NCI-H82 treated with DMSO at 0.1 percent for 48 hours (cell line): ENCODE data around the gene SLIT1.

ENCODE experiments used
- DNase-seq: peaks from one replicate; lab custom pipeline; 2025; ENCODE audit not compliant: unreplicated experiment; lab: John Stamatoyannopoulos, UW

Gene SLIT1

DNA sequence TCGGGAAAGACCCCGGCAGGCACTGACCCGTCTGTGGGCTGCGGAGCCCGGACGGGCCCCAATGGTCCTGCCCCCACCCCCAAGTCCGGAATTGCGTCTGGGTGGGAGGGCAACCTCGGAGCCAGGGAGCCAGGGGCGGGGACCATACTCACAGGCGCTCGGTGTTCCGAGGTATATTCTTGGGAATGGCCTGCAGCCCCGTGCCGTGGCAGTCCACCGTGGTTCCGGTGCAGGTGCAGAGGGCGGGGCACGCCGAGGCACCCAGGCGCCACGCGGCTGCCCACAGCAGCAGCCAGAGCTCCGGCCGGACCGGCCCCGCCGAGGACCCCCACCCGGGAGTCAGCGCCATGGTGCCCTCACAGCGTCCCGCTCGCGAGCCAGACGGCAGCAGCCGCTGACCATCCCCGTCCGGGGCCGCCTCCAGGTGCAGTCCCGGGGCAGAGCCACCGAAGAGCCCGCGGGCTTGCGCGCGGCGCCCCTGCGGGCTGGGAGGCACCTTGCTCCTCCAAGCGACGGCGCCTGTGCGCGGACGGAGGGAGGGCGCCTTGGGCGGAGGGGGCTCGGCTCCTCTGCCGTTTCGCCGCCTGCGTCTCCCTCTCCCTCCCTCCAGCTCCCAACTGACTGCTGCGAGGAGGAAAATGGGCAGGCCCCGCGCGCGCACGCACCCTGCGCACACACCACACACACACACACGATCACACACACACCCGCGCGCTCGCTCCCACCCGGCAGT is at the start of gene SLIT1:
SLIT1 (minus strand) TSS at position 634 of the 733 bp plus-strand sequence; CDS start at position 349, 285 bp downstream.
- peak; percentile 56 for DNase-seq

DNA sequence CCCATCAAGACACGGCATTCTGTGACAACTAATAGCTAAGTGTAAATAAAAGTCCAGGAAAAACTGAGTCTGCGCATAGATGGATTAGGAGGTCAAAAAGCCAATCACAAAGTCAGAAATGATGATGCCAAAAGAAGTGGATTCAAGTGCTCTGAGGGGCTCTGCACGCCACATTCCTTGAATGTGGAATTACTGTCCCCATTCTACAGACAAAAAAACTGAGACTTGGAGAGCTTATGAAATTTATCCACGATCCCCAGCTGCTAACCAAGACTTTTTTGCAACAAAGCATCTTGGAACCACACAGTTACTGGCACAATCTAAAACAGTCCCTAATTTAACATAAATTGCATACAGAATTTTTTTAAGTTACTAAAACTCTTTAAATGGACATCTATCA is 49.6 kb upstream of the SLIT1 start:
- no peak for DNase-seq

DNA sequence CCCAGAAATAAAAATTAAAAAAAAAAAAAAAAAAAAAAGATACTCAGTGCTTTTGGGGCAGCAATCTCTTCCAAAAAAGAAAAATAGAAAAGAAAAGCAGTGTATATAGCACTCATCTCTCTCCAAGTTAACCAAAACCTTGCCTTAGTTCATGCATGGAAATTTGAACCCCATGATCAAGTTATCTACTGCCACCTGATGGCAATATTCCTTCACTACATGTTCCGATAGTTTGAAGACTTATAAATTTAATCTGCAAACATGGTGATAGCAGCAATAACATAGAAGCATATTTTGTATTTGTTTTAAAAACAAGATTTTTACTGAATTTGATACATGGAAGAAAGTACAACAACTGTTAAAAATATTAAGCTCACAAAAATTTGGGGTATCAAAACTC is 48.6 kb upstream of the SLIT1 start:
- DNase-seq = peak; percentile 10

DNA sequence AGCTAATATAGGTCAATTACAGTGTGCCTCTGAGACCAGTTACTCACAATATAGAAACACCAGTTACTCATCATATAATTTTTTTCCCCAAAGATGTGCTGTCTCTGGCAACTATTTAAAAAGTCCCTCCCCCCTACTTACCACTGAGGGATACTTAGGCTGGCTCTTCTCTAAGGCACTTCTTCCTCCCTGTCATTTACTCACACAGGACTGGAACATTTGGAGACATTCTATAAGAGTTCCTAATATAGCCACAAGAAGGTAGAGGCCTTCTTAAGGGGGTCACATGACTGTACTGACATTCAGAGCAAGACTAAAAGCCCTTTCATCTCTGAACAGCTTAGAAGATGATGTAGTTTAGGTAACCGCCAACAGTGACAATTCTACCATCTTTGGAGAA is 44.4 kb upstream of the SLIT1 start:
- no peak for DNase-seq

DNA sequence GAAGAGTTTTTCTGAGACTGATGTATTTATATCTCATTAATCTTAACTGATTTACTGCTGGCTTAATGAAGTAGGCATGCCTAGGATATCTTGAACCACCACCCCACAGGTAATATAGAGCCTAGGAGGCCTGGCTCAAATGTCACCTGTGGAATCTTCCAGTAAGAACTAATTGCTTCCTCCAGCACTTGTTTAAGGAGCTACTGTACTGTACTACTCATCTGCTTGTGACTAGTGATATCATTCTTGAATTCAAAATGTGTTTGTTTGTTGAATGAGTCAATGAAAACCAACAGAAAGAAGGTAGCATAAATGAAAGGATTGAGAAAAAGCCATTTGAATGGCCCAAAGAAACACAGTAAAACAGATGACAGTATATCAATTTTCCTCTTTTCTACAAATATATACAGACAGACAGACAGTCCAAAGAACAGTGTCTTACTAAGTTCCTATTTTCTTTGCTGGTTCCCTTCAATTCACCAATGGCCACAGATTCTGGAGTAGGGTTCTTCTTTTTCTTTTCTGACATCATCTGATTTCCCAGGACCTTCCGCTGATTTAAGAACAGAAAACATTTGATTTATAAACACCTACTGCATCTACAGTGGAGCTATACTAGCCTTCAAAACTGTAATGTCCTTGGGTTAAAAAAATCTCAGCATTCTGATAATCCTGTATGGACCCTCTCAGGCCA is 43.7 kb upstream of the SLIT1 start:
- DNase-seq = no peak

DNA sequence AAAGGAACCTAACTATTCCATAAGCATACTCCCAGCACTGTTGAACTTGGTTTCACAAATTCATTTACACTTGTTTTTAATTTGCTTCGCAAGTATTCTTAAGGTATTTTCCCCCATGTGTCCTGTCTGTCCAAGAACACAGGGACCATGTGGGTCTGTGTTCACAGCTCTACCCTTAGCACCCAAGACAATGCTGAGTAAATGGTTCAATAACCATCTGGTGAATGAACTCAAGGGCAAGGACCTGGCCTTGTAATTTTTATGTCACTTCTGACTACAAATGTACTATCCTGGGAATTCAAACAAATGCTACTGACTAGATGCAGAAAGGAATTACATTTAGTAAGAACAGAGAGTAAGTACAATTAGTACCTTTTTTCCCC is 43.0 kb upstream of the SLIT1 start:
- DNase-seq = no peak

DNA sequence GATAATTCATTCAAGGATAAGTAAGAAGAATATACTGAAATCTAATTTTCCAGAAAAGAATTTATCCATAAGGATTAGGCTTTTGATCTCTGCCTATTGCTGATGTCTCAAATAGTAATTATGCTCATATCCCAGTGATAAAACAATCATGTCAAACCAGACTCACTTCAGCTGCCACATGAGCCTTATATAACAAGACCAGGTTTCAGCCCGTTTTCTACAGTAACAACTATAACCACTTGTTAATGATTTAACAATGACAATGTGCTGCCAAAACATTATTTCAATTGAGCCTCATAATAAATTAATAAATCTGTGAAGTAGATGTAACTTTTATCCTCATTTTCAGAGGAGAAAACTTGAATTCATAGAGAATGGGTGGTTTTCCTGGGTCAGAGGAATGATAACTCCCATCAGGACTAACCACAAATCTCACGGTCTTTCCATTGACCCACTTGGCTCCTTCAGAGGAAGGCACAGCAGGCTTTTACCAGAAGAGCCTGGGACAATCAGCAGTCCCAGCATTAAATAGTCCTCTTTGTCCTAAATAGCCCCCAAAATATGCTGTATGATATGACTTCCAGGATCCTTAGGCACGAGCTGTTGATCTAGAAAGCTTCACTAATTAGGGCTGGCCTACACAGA is 42.5 kb upstream of the SLIT1 start:
- DNase-seq = no peak

DNA sequence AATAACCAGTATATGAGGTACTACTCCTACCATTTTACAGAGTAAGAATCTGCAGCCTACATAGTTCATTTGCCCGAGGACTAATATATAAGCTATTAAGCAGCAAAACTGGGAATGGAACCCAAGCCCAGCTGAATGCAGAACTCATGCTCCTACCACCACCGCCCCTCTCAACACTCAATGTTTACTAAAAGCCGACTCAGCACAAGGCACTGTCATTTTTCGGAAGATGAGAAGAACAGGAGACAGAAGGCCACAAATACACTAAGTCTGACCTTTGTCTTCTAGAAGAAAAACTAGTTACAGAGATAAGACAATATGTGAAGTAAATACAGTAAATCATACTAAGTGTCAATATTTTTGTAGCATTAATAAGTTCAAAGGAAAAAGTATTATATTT is 40.6 kb upstream of the SLIT1 start:
- DNase-seq = no peak

DNA sequence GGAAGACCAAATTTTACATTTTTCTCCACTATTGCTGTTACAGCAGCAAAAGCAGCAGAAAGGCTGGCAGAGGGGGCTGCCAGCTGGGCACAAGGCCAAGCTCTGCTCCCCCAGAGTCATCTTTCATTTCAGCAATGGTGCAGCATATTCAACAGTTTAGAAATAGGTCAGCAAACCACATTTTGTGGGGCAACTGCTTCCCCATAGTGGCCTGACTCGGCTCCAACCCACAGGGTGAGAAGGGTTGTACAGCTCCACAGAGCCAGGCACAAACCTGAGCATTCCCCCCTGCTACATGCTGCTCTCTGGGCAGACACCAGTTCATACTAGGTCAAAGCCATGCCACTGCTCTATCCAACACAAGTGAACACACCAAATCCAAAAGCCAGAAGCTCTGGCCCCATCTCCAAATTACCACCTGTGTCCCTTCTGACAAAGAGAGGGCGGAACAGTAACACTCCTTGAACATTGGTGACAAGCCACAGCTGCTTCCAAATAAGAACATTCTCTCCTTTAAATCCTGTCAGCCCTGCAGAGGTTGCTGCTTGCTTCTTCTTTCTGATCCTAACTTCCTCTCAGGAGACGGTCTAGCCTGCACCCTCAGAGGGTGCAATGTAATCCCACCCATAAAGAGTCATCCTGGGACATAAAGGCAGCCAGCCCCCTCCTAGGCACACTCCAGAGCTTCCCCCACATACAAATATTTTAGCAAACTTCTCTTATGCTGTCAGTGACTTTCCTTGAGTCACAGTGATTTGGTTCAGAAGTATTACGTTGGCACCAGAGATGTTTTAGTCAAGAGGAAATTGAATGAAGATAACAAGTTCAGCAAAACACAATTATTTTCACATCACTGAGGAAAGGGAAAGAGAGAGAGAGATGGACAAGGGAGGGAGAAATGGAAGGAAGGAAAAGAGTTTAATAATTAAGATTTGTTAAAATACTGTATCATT is 39.0 kb upstream of the SLIT1 start:
- no peak for DNase-seq

DNA sequence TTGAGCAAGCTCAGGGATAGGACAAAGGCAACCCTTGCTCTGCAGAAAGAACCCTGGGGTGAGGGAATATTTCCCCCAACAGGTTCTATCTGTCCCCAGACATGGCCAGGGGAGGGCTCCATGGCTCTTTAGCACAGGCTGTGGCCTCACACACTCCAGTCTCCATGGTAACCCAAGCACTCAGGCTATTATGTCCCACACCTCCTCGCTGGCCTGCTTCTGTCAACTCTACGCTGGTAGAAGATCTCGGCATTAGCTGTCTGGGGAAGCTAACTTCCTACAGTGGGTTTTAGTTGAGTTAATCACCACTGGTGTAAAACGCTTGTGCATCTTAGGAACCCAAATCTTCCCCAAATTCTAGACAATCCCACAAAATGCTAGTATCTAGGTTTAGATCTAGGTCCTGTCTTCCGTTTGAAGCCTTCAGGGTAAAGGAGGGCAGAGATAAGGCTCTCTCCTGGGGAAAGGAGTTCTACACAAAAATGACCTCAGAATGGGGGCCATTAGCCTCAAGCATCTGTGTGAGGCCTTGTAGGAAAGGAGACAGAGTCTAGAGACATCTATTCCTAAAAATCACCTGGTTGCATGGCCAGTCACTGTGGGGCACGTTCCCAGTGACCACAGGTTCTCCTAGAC is 36.7 kb upstream of the SLIT1 start:
- DNase-seq = no peak

DNA sequence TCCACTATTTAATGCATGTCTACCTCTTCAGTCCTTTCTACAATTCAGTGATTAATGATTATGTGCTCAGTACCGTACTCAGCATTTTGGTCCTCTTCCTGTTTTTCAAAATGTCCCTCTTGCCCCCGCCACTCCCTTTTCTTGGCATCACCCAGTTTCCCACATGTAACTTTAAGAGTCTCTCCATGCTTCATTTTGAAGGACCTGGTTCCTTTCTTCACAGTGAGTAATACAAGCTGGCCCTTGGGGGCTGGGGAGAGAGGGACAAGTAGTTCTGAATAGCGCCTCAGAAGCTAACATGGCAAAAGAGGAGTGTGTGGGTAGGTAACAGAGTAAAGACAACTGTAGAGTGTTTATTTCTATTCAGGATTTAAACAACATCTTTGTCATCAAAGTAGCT is 34.6 kb upstream of the SLIT1 start:
- DNase-seq = no peak

DNA sequence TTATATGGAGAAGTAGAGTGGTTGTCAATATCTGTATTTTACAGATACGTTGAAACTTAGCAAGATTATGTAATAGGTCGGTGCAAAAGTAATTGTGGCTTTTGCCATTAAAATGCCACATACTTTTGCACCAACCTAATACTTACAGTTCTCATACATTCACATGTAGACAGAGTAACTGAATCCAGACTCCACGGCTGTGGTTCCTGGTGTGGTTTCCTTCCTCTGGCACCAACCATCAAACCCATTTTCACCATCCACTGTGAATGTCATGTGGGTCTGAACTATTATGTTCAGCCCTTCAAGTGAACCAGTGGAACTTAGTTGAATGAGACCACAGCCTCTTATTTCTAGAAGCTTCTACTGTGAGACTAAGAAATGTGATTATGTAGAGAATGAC is 31.5 kb upstream of the SLIT1 start:
- DNase-seq = no peak

DNA sequence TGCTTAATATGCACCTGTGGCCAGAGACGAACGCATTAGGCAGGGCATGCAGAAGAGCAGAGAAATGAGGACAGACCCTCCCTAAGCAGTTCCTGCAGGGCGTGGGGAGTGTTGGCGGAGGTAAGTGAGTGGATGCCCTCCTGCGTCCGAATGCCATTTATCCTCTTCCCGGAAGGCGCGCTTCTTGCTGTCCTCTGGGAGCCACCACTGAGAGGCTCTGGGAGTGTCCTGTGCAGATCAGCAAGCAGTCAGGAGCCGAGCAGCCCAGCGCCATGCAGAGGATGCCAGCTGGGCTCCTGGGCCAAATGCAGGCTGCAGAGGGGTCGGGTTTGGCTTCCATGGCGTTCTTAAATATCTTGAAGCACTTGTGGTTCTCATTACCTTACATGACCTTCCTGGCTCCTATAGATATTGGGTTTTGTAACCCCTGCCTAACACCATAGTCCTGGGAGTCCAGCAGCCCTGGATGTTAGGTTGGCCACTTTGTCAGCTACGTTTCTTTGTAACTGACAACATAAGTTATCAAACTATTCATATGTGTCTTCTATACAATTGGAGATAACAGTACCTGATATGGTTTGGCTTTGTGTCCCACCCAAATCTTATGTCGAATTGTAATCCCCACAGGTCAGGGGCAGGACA is 30.0 kb upstream of the SLIT1 start:
- DNase-seq = no peak

DNA sequence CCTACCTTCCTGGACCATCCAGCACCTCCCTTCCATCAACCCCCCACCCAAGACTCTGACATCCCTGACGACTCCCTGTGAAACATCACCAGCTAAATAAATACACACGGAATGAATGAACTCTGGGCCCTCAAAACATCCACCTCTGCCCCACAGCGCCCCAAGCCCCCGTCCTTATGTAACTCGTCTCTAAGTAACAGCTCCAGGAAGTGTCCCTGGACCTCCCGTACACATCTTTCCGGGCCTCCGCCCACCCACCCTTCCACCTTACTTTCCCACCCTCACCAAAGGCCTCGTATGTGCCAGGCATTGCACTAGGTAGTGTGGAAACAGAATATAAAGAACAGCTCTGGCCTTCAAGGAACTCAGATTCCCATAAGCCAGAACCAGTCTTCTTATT is 27.7 kb upstream of the SLIT1 start:
- DNase-seq = no peak

DNA sequence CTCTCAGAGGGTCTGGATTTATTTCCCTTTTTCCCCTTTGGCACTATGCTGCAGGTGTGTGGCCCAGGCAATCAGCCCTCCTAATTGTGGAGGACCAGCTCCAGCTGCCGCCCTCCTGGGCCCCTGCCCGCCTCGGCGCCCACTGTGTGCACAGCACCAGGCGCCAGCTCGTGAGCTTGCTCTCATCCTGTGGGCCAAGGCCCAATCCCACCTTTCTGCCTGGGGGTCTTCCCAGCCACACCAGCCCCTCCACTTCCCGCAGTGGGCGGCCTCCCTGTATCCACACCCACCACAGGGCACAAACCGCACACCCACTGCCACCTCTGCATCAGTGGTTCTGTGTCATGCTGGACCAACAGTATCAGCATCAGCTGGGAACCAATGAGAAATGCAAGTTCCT is 25.5 kb upstream of the SLIT1 start:
- no peak for DNase-seq

DNA sequence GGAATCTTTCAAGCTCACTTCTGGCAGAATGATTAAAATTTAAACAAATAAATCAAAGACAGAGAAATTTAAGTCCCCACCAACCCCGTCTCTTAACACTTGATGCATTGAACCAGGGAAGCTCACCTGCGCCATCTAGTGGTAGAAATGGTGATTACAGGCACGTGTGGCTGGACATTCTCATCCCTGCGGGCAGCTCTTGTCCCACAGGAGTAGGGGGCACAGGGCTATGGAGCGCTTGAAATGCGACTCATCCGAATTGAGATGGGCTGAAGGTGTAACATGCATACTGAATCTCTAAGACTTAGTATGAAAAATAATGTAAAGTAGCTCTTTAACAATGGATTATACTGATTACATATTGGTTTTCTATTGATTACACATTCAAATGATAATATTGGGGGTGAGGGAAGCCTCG is 24.8 kb upstream of the SLIT1 start:
- peak; percentile 20 for DNase-seq

DNA sequence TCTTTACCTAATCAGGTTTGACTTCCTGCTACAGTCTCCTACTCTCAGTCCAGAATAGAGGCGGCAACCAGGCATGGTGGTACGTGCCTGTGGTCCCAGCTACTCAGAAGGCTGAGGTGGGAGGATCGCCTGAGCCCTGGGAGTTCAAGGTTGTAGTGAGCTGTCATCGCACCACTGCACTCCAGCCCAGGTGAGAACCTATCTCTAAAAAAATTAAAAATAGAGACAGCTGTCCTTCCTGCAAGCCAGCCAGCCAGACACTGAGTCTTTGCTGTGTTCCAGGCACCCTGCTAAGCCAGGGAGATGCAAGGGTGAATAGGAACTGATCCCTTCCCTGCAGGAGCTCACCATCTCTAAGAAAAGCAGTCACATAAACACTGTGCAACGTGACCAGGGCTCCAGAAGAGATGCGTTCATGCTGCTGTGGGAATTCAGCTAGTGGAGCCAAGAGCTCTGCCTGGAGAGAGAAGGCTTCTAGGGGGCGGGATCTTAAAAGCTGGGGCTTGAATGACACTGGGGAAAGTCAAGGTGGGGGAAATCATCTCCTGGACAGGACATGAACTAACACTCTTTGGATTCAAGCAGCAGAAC is 22.1 kb upstream of the SLIT1 start:
- no peak for DNase-seq

DNA sequence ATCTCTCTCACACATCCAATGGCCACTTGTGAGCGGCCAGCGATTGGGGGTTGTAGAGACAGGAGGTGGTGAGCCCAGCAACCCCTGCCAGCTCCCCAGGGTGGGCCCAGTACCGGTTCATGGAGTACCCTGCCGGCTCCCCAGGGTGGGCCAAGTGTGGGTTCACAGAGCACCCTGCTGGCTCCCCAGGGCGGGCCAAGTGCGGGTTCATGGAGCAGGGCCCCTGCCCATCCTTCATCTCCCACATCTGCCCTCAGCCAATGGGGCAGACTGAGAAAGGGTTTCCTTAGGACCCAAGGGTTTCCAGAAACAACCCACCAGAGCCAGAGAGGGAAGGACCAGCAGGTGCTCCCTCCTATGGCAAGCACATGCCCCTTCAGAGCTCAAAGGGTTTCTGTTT is 21.4 kb upstream of the SLIT1 start:
- no peak for DNase-seq

DNA sequence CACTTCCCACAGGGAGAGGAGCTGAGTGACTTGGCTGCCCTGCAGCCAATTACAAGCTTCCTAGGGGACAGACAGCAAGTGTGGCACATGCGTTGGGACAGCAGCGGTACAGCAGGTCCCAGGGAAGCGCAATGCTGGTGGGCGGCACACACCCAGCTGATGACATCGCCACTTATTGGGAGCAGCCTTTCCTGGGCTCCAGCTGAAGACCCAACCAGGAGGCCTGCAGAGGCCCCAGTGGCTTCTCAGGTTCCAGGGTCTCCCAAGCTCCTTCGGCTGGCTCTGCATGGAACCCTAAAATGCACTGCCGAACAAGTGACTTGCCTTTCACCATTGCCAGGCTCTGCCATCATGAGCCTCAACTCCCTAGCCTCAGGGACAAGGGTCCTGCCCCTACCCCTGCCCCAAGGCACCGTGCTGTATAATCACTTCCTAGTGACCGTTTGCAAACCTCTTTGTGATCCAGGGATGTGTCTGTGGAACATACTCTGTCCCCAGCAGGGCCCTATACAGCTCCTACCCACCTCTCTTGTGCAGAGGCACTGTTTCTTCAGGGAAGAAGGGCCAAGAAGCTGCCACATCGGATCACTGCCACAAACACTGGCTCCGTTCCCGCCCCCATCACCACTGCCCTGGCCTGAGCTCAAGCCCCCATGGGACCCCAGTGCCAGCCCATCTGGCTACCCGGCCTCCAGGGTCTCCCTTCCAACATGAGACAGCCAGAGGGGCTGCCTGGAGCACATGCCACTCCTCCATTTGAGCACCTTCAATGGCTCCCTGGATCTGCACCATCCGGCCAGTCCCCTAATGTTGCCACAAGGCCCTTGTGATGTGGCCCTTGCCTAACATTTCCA is 19.3 kb upstream of the SLIT1 start:
- DNase-seq = no peak
